Measurements from ENCODE around the gene COMMD9. TPM values are rescaled to one million over a fixed set of nuclear protein-coding genes. Genes with fewer than 3 reads are reported as not detected.

Gene COMMD9
- polyA plus RNA-seq, 1 of the 3 experiments (the other 2 are of a cell fraction): 44.2 TPM

DNA sequence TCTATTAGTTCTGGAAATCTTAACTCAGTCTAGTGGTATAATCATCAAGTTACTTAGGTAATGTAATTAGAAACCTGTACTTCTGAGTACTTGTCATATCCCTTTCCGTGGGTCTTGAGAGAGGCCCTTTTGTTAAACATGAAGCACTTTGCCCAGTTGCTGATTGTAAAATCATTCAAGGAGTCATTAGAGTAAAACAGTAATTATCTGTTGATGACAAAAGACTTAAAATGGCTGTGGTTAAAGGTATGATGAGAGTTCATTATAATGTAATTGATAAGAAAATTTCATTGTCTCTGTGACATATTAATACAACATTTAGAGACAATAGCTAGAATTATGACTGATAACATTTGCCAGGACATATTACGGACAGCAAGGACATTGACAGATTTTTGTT lies 41.2 kb upstream of the COMMD9 start:
- Histone ChIP-seq H3K27me3 (ENCODE audit: insufficient read depth) (no peaks in the 10 kb centered on the region), H3K4me3 (ENCODE audit: low read depth in 2 of 2, low read length in 1 of 2) (no peak overlapping the region), H4K20me1 (ENCODE audit: insufficient read depth) (no peaks in the 10 kb centered on the region), H2AFZ (ENCODE audit: low read depth) (no peak overlapping the region), H3F3A (replicated peaks; ENCODE audit: insufficient read depth) (no peaks in the 10 kb centered on the region), H3K4me1 (ENCODE audit: control insufficient read depth in 1 of 2, insufficient read depth in 2 of 2, low read depth in 1 of 2, low read length in 1 of 2) (no peaks in the 10 kb centered on the region; a peak in 1 of 4 replicates), H3K9me2 (no peaks in the 10 kb centered on the region), H3K9me3 (no peaks in the 10 kb centered on the region), H3K4me2 (no peak overlapping the region), H3K27ac (ENCODE audit: low read depth in 2 of 2, low read length in 1 of 2) (no peak overlapping the region), H3K9ac (no peak overlapping the region), H3K36me3 (replicated peaks in 1 of 2; ENCODE audit: control insufficient read depth in 1 of 2, insufficient read depth in 2 of 2, low read length in 1 of 2) (no peaks in the 10 kb centered on the region), H3K79me2 (ENCODE audit: insufficient read depth) (no peaks in the 10 kb centered on the region)
- TF ChIP-seq TEAD4 (IDR thresholded peaks at IDR 0.05; ENCODE audit: borderline replicate concordance, insufficient read depth) (no peak), MXI1 (IDR thresholded peaks at IDR 0.05; ENCODE audit: low read depth, low read length) (no peak), POLR2AphosphoS5 (IDR thresholded peaks at IDR 0.05; ENCODE audit: low read depth, low read length) (no peak), TAF1 (IDR thresholded peaks at IDR 0.05; ENCODE audit: borderline replicate concordance, low read depth, low read length) (no peak), FOXM1 (IDR thresholded peaks at IDR 0.05; ENCODE audit: low read depth) (no peak), GATA2 (CRISPR knock-in tag; IDR thresholded peaks at IDR 0.05) (no peak), MEF2A (IDR thresholded peaks at IDR 0.05; ENCODE audit: borderline replicate concordance, low read depth) (no peak), RCOR1 (IDR thresholded peaks at IDR 0.05; ENCODE audit: low read length) (no peak), SIN3A (IDR thresholded peaks at IDR 0.05; ENCODE audit: borderline replicate concordance, low read depth, low read length) (no peak), RXRA (IDR thresholded peaks at IDR 0.05; ENCODE audit: borderline replicate concordance, low read depth) (no peak), YY1 (IDR thresholded peaks at IDR 0.05; ENCODE audit: low read depth) (no peak), FOSL2 (IDR thresholded peaks at IDR 0.05; ENCODE audit: borderline replicate concordance, low read depth) (no peak), TCF12 (IDR thresholded peaks at IDR 0.05) (no peak)
- TF ChIP-seq, protein P1, sequence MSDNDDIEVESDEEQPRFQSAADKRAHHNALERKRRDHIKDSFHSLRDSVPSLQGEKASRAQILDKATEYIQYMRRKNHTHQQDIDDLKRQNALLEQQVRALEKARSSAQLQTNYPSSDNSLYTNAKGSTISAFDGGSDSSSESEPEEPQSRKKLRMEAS (IDR thresholded peaks at IDR 0.05; ENCODE audit: low read depth): no peak
- TF ChIP-seq, protein P2, sequence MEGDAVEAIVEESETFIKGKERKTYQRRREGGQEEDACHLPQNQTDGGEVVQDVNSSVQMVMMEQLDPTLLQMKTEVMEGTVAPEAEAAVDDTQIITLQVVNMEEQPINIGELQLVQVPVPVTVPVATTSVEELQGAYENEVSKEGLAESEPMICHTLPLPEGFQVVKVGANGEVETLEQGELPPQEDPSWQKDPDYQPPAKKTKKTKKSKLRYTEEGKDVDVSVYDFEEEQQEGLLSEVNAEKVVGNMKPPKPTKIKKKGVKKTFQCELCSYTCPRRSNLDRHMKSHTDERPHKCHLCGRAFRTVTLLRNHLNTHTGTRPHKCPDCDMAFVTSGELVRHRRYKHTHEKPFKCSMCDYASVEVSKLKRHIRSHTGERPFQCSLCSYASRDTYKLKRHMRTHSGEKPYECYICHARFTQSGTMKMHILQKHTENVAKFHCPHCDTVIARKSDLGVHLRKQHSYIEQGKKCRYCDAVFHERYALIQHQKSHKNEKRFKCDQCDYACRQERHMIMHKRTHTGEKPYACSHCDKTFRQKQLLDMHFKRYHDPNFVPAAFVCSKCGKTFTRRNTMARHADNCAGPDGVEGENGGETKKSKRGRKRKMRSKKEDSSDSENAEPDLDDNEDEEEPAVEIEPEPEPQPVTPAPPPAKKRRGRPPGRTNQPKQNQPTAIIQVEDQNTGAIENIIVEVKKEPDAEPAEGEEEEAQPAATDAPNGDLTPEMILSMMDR (IDR thresholded peaks at IDR 0.05): no peak
- TF ChIP-seq, protein P3, sequence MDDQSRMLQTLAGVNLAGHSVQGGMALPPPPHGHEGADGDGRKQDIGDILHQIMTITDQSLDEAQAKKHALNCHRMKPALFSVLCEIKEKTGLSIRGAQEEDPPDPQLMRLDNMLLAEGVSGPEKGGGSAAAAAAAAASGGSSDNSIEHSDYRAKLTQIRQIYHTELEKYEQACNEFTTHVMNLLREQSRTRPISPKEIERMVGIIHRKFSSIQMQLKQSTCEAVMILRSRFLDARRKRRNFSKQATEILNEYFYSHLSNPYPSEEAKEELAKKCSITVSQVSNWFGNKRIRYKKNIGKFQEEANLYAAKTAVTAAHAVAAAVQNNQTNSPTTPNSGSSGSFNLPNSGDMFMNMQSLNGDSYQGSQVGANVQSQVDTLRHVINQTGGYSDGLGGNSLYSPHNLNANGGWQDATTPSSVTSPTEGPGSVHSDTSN (IDR thresholded peaks at IDR 0.05): no peak
- TF ChIP-seq, protein P4, sequence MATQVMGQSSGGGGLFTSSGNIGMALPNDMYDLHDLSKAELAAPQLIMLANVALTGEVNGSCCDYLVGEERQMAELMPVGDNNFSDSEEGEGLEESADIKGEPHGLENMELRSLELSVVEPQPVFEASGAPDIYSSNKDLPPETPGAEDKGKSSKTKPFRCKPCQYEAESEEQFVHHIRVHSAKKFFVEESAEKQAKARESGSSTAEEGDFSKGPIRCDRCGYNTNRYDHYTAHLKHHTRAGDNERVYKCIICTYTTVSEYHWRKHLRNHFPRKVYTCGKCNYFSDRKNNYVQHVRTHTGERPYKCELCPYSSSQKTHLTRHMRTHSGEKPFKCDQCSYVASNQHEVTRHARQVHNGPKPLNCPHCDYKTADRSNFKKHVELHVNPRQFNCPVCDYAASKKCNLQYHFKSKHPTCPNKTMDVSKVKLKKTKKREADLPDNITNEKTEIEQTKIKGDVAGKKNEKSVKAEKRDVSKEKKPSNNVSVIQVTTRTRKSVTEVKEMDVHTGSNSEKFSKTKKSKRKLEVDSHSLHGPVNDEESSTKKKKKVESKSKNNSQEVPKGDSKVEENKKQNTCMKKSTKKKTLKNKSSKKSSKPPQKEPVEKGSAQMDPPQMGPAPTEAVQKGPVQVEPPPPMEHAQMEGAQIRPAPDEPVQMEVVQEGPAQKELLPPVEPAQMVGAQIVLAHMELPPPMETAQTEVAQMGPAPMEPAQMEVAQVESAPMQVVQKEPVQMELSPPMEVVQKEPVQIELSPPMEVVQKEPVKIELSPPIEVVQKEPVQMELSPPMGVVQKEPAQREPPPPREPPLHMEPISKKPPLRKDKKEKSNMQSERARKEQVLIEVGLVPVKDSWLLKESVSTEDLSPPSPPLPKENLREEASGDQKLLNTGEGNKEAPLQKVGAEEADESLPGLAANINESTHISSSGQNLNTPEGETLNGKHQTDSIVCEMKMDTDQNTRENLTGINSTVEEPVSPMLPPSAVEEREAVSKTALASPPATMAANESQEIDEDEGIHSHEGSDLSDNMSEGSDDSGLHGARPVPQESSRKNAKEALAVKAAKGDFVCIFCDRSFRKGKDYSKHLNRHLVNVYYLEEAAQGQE (IDR thresholded peaks at IDR 0.05; ENCODE audit: low read depth, low read length): no peak
- no peak for DNase-seq
- 59% methylated on average over 2 of the region's 2 CpGs for WGBS (ENCODE audit: low lambda C conversion rate)
- ChIA-PET CTCF (interaction anchor here (1.3 kb wide), 2 partner anchors 11 to 148 kb away, joined by 3 to 4 read pairs; no protein-coding TSS in a partner anchor), POLR2A (no interaction called here)
